GM19193 (cell line): ENCODE data around the gene ARMC2.

ENCODE experiments used
- POLR2A ChIP-seq: IDR thresholded peaks from 4 replicates; pipeline ENCODE4 v1.6.1; 2011; ENCODE audit not compliant: insufficient read depth, insufficient read length; ENCODE audit errors: extremely low read depth

ARMC2 gene

DNA sequence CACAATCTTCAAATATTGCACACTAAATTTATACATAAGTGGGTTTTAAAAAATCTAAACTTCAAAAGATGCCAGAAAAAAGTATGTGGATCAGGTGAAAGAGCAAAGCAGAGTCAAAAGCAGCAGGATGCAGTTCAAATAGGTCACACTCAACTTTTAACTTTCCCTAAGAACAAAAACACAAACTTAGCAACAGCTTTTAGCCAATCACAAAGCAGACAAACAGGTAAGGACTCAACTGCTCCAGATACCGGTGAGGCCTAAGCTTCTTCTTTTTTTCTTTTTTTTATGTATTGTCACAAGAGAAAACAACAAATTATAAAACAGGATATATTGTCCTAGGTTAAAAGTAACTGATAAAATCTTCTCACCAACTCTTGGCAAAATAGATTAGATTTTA is 171.7 kb downstream of the ARMC2 start:
- no peak for TF ChIP-seq POLR2A

- TF ChIP-seq POLR2A: no peak
These were observed 173.6 kb downstream of the ARMC2 start for GRCh38 chr6:109021870-109022269.

- no peak for TF ChIP-seq POLR2A
These were observed 175.2 kb downstream of the ARMC2 start for GRCh38 chr6:109023356-109023925.
